Subcutaneous adipose tissue (tissue), 4 donors: ENCODE results near the gene DISC1. TPM values are rescaled to one million over a fixed set of nuclear protein-coding genes. Genes with fewer than 3 reads are reported as not detected.

Experiments
- total RNA-seq, 4 donors: library from RNA; depleted of rRNA; stranded (reverse); fragments of >200 nt; gene quantifications; one replicate each; pipeline ENCODE4 v1.1.0, GENCODE V29; 2016
- TF ChIP-seq, protein P1 (sequence below): fragments of 450-650 bp; IDR thresholded peaks from one replicate; pipeline ENCODE4 v1.5.1; 2016; ENCODE audit warnings: low read depth, mild to moderate bottlenecking, control low read depth, antibody characterized with exemption, moderate library complexity

Gene DISC1
- total RNA-seq, 4 donors from 2014 or later: 9.8 to 21.6 (median 19.7) TPM

DNA sequence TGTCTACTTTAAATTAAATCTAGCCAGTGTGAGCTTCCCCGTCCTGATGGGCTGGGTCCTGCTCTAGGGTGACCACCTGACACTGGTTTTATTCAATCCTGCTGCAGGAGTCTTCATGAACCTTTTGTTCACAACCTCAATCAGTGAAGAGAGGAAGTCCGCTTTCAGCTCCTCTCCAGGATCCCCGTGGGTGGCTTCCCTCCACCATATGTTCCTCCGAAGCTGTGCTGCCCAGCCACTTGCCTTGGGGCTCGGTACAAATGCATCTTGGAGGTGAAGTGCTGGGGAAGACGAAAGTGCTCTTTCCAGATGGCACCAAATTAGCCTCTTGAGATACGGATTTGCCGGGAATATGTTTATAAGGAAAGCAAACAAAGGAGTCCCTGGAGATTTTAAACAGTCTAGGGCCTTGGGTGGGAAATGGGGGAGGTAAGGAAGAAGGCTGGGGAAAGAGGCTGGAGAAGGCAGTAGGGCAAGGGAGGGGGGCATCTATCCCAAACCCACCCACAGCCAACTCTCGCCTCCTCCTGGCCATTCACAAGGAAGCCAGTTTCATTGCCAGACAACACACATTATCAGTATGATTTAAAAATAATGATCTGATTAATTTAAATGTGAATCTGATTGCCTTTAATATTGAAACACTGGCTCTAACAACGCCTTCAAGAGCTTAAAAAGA lies 430.8 kb downstream of the DISC1 start:
- TF ChIP-seq, protein P1, sequence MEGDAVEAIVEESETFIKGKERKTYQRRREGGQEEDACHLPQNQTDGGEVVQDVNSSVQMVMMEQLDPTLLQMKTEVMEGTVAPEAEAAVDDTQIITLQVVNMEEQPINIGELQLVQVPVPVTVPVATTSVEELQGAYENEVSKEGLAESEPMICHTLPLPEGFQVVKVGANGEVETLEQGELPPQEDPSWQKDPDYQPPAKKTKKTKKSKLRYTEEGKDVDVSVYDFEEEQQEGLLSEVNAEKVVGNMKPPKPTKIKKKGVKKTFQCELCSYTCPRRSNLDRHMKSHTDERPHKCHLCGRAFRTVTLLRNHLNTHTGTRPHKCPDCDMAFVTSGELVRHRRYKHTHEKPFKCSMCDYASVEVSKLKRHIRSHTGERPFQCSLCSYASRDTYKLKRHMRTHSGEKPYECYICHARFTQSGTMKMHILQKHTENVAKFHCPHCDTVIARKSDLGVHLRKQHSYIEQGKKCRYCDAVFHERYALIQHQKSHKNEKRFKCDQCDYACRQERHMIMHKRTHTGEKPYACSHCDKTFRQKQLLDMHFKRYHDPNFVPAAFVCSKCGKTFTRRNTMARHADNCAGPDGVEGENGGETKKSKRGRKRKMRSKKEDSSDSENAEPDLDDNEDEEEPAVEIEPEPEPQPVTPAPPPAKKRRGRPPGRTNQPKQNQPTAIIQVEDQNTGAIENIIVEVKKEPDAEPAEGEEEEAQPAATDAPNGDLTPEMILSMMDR: no peak

DNA sequence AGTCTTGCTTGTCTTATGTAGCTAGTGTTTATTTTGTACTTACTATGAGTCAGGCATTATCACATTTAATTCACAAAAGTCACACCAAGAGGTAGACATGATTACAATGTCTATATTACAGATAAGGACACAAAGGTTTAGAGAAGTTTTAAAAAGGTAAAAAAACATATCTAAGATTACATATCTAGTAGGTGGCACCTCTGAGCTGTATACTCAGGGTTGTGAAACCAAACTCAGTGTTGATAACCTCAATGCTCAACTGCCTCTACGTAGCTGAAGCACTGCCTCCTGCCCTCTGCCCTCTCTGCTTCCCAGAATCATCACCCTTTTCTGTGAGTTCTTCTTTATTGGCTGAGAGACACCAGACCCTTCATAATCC lies 431.3 kb downstream of the DISC1 start:
- TF ChIP-seq, protein P1: no peak

DNA sequence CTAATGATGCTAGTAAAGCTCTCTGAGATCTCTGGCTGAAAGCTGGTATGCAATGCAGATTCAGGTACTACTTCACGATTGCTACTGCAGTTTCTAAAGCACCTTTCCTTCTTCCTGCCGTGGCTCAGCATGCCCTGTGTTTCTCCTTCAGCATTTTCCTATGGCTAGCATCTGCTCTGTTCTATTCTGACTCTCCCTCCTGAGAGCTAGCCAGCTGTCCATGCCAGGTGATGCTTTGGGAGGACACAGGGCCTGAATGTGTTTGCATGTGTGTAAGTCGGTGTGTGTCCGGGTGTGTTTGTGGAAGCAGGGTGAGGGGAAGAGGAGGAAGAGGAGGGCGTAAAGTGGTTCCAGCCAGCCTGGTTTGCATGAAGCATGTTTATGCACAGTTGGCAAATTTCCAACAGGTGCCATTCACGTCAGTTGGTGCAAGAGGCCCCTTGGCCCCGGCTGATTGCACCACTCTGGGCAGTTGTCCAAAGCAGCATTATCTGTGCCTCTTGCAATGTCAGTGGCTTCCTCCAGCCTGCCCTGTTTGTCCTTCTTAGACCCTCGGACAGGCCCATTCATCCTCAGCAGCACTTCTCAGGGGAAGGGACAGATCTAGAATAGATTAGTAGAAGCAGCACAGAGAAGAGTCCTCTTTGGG lies 433.3 kb downstream of the DISC1 start:
- TF ChIP-seq, protein P1: no peak

DNA sequence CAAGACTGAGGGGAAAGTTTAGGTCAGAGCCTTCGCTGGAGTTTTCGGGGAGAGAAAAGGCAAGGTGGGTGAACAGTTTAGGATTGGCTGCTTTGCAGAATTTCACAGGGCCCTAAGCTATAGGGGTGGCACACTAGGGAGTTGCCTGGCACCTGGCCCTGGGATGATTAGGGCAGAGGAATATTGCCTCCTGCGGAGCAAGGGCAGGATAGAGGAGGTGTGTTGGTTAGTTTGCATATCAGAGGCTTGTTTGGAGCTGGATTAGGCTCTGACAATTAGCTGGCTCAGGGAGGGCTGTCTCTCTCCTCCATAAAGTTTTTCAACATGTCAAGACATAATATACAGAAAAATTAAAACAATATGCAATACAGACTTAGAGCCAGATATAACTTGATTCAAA lies 436.4 kb downstream of the DISC1 start:
- TF ChIP-seq, protein P1: no peak

DNA sequence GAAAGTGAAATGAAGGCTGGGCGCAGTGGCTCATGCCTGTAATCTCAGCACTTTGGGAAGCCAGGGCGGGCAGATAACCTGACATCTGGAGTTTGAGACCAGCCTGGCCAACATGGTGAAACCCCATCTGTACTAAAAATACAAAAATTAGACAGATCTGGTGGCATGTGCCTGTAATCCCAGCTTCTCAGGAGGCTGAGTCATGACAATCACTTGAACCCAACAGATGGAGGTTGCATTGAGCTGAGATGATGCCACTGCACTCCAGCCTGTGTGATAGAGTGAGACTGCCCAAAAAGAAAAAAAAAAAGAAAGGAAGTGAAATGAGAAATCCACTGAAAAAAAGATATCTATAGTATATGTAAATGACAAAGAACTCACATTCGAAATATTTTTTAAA lies 439.9 kb downstream of the DISC1 start:
- TF ChIP-seq, protein P1: no peak

DNA sequence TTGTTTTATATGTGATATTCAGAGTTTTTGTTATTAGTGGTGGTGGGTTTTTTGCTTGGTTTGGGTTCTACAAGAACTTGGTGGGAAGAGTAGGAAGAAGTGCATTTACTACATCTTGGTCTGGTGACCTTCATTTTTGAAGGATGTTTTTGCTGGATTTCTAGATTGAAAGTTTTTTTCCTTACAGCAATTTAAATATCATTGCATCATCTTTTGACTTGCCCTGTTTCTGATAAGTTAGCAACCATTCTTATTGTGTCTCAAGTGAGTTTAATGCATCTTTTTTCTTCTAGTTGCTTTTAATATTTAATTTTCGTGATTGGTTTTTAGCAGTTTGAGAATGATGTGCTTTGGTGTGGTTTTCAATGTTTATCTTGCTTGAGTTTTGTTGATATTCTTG lies 447.7 kb downstream of the DISC1 start:
- TF ChIP-seq, protein P1: no peak

DNA sequence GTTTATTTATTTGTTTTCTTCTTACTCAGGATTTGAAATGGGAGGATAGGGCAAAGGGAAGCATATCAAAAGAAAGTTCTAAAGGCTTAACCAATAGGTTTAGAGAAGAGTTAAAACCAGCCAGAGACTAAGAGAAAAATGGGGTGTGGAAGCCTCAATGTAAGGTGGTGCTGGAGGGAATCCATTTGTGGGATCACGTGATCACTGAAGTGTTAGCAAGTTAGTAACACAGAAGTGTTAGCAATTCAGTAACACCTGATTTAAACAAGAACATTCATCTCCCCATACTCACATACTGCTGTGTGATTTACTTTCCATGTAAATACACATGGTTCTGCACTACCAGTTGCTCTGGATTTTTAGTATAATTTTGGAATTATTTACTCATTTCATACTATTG lies 451.2 kb downstream of the DISC1 start:
- TF ChIP-seq, protein P1: no peak
